ENCODE results near the gene SNTG2.

GRCh38 chr2:1101982-1102590, 151.4 kb downstream of the SNTG2 start:
- TF ChIP-seq CTCF (IDR thresholded peaks at IDR 0.05) (no peak), POLR2A (IDR thresholded peaks at IDR 0.05) (no peak)

All from heart left ventricle (tissue), 13 donors.